Pancreas (tissue), 10 donors: ENCODE measurements around the gene TPGS2. TPM values are rescaled to one million over a fixed set of nuclear protein-coding genes. Genes with fewer than 3 reads are reported as not detected.
"Not testable (repeated sequence)": the region's sequence is repeated elsewhere in the genome, so short reads cannot be mapped to it uniquely, and the experiment has no call there.

Source experiments
- ATAC-seq, 4 donors: fragments of 200-7000 bp; cut with Tn5 transposase; one replicate each; pipeline versions ENCODE4 v1.8.0 to v1.9.1; 2020; ENCODE audit warnings: mild to moderate bottlenecking in 4 of 4, moderate library complexity in 4 of 4
- DNase-seq, 6 donors: peaks; one replicate each; pipeline ENCODE4 v3.0.0-alpha.2; 2020
- FAIRE-seq: peaks from 2 replicates; lab custom pipeline; 2012; peaks lifted over from hg19 to GRCh38; lab: Jason Lieb, UNC
- H3K27ac ChIP-seq, 4 donors: fragments of 200-600 bp; sonication (generic); 1 replicate in 3 of 4; 2 replicates in 1 of 4; pipeline versions ENCODE4 v1.5.0 to v1.8.0; 2020
- H3K27me3 ChIP-seq, 4 donors: fragments of 200-600 bp; one replicate each; pipeline ENCODE4 v1.8.0; 2021
- H3K36me3 ChIP-seq, 3 donors: fragments of 200-600 bp; sonication (generic) in 1 of 3; one replicate each; pipeline versions ENCODE4 v1.5.0 to v1.8.0; 2020 to 2021
- H3K4me1 ChIP-seq, 3 donors: fragments of 200-600 bp; one replicate each; pipeline ENCODE4 v1.8.0; 2021
- H3K4me3 ChIP-seq, 4 donors: fragments of 200-600 bp; sonication (generic) in 2 of 4; one replicate each; pipeline versions ENCODE4 v1.5.0 to v1.8.0; 2020 to 2021
- H3K9me3 ChIP-seq, 4 donors: fragments of 200-600 bp; one replicate each; pipeline ENCODE4 v1.8.0; 2021
- WGBS, 2 donors: extraction: QIAGEN DNeasy Blood & Tissue Kit; methylation state at CpG; one replicate each; pipeline ENCODE4 v1.1.7; 2013; 5-methylcytosine and 5-hydroxymethylcytosine counted together
- intact Hi-C, 3 donors: fragments of 100-400 bp; cut with DNase I; formaldehyde crosslinking; loops; one replicate each; pipeline versions ENCODE4 v1.11.1 to v1.14.2; 2022
- polyA plus RNA-seq, 2 donors: library from polyadenylated mRNA; stranded (reverse); fragments of 200-250 nt; gene quantifications; one replicate each; pipeline ENCODE4 v1.2.3, GENCODE V29; 2013
- total RNA-seq, 6 donors: library from RNA; stranded (reverse); fragmentation: NEBNext Ultra II Directional in 4 of 6; extraction: Animal tissue kit (Norgen Biotek cat#: 25700) in 4 of 6; gene quantifications; one replicate each; pipeline versions ENCODE4 v1.2.1 to v1.2.4, GENCODE V29; 2021 to 2023
- TF ChIP-seq, protein P1 (sequence below), 4 donors: fragments of 200-600 bp; sonication (generic) in 3 of 4; IDR thresholded peaks; one replicate each; pipeline versions ENCODE4 v1.5.0 to v1.8.0; 2021; ENCODE audit warnings: antibody characterized with exemption in 4 of 4
- donor health status: healthy with polysubstance abuse.
- donor health status: DM: no; HTN: no; CAD: no; lungs with moderate emphysema.
- donor health status: DM: no; HTN: no; CAD: no.
- donor health status: control.
- donor health status: control.
- donor health status: Bipolar disorder and iron deficiency.
- donor health status: DM: yes; HTN: yes; CAD: no.
- donor health status: DM: no; HTN: no; CAD: no.
- donor health status: DM: no; HTN: no; CAD: no.
- donor health status: DM: yes; HTN: yes; CAD: no.

Gene TPGS2
- total and polyA plus RNA-seq, 8 donors: 16.6 to 44.6 (median 25.2) TPM

- 88 to 94% methylated on average over 1 of the region's 1 CpG for WGBS, 2 donors
- intact Hi-C loops: no loop called here
- no peak for ATAC-seq
- H3K27me3 ChIP-seq: no peaks in the 10 kb centered on the region
- H3K36me3 ChIP-seq: no peaks in the 10 kb centered on the region
- H3K4me3 ChIP-seq: no peak overlapping the region
- TF ChIP-seq, protein P1, sequence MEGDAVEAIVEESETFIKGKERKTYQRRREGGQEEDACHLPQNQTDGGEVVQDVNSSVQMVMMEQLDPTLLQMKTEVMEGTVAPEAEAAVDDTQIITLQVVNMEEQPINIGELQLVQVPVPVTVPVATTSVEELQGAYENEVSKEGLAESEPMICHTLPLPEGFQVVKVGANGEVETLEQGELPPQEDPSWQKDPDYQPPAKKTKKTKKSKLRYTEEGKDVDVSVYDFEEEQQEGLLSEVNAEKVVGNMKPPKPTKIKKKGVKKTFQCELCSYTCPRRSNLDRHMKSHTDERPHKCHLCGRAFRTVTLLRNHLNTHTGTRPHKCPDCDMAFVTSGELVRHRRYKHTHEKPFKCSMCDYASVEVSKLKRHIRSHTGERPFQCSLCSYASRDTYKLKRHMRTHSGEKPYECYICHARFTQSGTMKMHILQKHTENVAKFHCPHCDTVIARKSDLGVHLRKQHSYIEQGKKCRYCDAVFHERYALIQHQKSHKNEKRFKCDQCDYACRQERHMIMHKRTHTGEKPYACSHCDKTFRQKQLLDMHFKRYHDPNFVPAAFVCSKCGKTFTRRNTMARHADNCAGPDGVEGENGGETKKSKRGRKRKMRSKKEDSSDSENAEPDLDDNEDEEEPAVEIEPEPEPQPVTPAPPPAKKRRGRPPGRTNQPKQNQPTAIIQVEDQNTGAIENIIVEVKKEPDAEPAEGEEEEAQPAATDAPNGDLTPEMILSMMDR (IDR thresholded peaks at IDR 0.05): no peak
- H3K9me3 ChIP-seq: no peaks in the 10 kb centered on the region
- DNase-seq: no peak
- peaks cover 6 to 32% (median 27%) of the 10 kb centered on the region in 3 donors for H3K4me1 ChIP-seq
- FAIRE-seq: no peak
- H3K27ac ChIP-seq: no peak overlapping the region
Measured at GRCh38 chr18:36817039-36817438, 11.8 kb downstream of the TPGS2 start.

DNA sequence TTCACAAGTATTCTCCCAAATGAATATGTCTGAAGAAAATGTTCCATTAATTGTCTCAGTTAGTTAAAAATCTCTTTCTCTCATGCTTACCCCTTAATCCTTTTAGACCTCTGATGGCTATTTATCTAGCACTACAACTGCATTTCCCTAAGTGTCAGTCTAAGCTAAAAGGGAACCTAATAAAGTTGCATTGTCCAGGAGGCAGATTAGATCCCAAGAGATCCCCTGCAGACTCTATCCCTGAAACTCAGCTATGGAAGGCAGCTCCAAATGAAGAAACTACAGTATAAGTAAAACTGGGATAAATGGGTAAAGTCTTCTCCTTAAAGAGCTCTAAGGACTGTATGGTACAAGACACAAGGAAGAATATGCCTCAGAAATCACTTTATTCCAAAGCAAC lies 12.7 kb downstream of the TPGS2 start:
- H3K9me3 ChIP-seq, H3K4me3 ChIP-seq, H3K27me3 ChIP-seq, intact Hi-C loops, ATAC-seq, H3K36me3 ChIP-seq, FAIRE-seq, DNase-seq, H3K27ac ChIP-seq: not testable (repeated sequence)
- peaks cover 6 to 32% (median 27%) of the 10 kb centered on the region in 3 donors for H3K4me1 ChIP-seq

GRCh38 chr18:36814994-36815393 lies 13.8 kb downstream of the TPGS2 start:
- TF ChIP-seq, protein P1 (IDR thresholded peaks at IDR 0.05): no peak
- DNase-seq (no peak), FAIRE-seq (no peak), ATAC-seq (peak; percentile 41 to 71 (median 54))
- Histone ChIP-seq H3K4me3 (no peak overlapping the region), H3K36me3 (no peaks in the 10 kb centered on the region), H3K27ac (no peak overlapping the region), H3K9me3 (no peaks in the 10 kb centered on the region), H3K4me1 (peaks cover 6 to 32% (median 27%) of the 10 kb centered on the region in 3 donors), H3K27me3 (no peaks in the 10 kb centered on the region)
- WGBS, 2 donors: 19 to 31% methylated on average over 1 of the region's 1 CpG
- intact Hi-C loops: no loop called here

GRCh38 chr18:36813824-36814223 lies 15.0 kb downstream of the TPGS2 start:
- no peaks in the 10 kb centered on the region for H3K36me3 ChIP-seq
- intact Hi-C loops: no loop called here
- DNase-seq (no peak), FAIRE-seq (no peak), ATAC-seq (no peak)
- H3K27ac ChIP-seq: no peak overlapping the region
- peaks cover 6 to 23% (median 22%) of the 10 kb centered on the region in 3 donors for H3K4me1 ChIP-seq
- H3K27me3 ChIP-seq: no peaks in the 10 kb centered on the region
- TF ChIP-seq, protein P1 (IDR thresholded peaks at IDR 0.05): no peak
- WGBS, 2 donors: 80 to 91% methylated on average over 3 of the region's 3 CpGs
- no peaks in the 10 kb centered on the region for H3K9me3 ChIP-seq
- no peak overlapping the region for H3K4me3 ChIP-seq

DNA sequence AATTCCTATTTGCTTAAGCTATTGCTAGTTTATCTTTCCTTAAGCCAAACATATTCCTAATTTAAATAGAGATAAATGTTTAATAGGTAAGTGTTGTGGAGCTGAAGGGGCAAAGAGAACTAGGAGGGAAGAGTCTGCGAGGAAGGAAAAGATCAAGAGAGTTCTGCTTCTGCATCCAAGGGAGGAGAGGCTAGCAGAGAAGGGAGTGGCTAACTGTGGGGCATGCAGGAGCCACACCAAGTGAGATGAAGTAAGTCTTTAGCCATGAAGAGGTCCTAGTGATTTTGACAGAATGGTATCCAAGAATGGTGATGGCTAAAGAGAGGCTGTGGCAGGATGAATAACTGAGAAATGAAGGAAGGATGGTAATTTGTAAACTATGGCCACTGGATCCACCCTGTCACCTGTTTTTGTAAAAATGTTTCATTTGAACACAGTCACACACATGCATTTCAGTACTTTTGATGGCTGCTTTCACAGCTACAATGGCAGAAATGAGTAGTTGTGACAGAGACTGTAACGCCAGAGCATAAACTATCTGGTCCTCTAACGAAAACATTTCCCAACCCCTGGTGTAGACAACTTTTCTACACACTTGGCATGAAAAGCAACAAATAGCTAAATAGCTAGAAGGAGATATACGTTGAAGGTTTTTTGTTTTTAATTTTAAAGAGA lies 15.6 kb downstream of the TPGS2 start:
- TF ChIP-seq, protein P1 (IDR thresholded peaks at IDR 0.05): no peak
- Histone ChIP-seq H3K9me3 (no peaks in the 10 kb centered on the region), H3K27ac (no peak overlapping the region), H3K4me1 (peaks cover 6 to 17% (median 16%) of the 10 kb centered on the region in 3 donors), H3K36me3 (no peaks in the 10 kb centered on the region), H3K4me3 (no peak overlapping the region), H3K27me3 (no peaks in the 10 kb centered on the region)
- no peak for ATAC-seq
- FAIRE-seq: no peak
- DNase-seq: no peak
- intact Hi-C loops: no loop called here
- 86 to 92% methylated on average over 4 of the region's 4 CpGs for WGBS, 2 donors
